GM23338 (cell line): ENCODE results near the gene GABARAP. TPM values are rescaled to one million over a fixed set of nuclear protein-coding genes. Genes with fewer than 3 reads are reported as not detected.

ENCODE experiments used
- ATAC-seq: fragments of 200-7000 bp; cut with Tn5 transposase; 3 replicates; pipeline ENCODE4 v1.9.1; 2020
- DNase-seq: peaks from one replicate; pipeline ENCODE4 v3.0.0-alpha.2; 2015; ENCODE audit warnings: low spot score
- H2AFZ ChIP-seq: fragments of 200-600 bp; sonication (generic); 2 replicates; pipeline ENCODE4 v1.8.0; 2016; ENCODE audit warnings: antibody characterized with exemption, mild to moderate bottlenecking, moderate library complexity
- H3F3A ChIP-seq: fragments of 200-600 bp; sonication (generic); replicated peaks from 2 replicates; pipeline ENCODE4 v1.8.0; 2017; ENCODE audit warnings: antibody characterized with exemption, mixed run types, low read depth
- H3K27ac ChIP-seq: fragments of 200-600 bp; sonication (generic); 2 replicates; pipeline ENCODE4 v1.6.1; 2016; ENCODE audit warnings: low read depth
- H3K27me3 ChIP-seq: fragments of 200-600 bp; sonication (generic); 2 replicates; pipeline ENCODE4 v1.8.0; 2016; ENCODE audit warnings: mild to moderate bottlenecking, mixed run types, moderate library complexity; ENCODE audit not compliant: insufficient read depth
- H3K36me3 ChIP-seq: fragments of 200-600 bp; sonication (generic); 2 replicates; pipeline ENCODE4 v1.8.0; 2016; ENCODE audit warnings: mild to moderate bottlenecking; ENCODE audit not compliant: insufficient read depth
- H3K4me1 ChIP-seq: fragments of 200-600 bp; sonication (generic); 2 replicates; pipeline ENCODE4 v1.8.0; 2016; ENCODE audit warnings: mild to moderate bottlenecking, moderate library complexity; ENCODE audit not compliant: insufficient read depth
- H3K4me2 ChIP-seq: fragments of 200-600 bp; sonication (generic); 2 replicates; pipeline ENCODE4 v1.7.1; 2017; ENCODE audit warnings: mixed run types
- H3K4me3 ChIP-seq: fragments of 200-600 bp; sonication (generic); 2 replicates; pipeline ENCODE4 v1.6.1; 2016; ENCODE audit warnings: mixed run types
- H3K79me2 ChIP-seq: fragments of 200-600 bp; sonication (generic); replicated peaks from 2 replicates; pipeline ENCODE4 v1.8.0; 2017; ENCODE audit warnings: mild to moderate bottlenecking; ENCODE audit not compliant: insufficient read depth
- H3K9me2 ChIP-seq: fragments of 200-600 bp; sonication (generic); 2 replicates; pipeline ENCODE4 v1.8.0; 2017; ENCODE audit not compliant: insufficient read depth
- H4K20me1 ChIP-seq: fragments of 200-600 bp; sonication (generic); replicated peaks from 2 replicates; pipeline ENCODE4 v1.8.0; 2017; ENCODE audit warnings: mild to moderate bottlenecking; ENCODE audit not compliant: insufficient read depth
- H3K27ac Mint-ChIP-seq: 2 replicates; pipeline ENCODE4 v1.8.0; 2020; ENCODE audit warnings: inconsistent platforms, mild to moderate bottlenecking, moderate library complexity, mixed read lengths
- H3K27me3 Mint-ChIP-seq: 3 replicates; pipeline ENCODE4 v1.8.0; 2022; ENCODE audit warnings: low read depth, mild to moderate bottlenecking, moderate library complexity, mixed read lengths, inconsistent platforms; ENCODE audit not compliant: insufficient read depth, poor library complexity
- H3K36me3 Mint-ChIP-seq: 3 replicates; pipeline ENCODE4 v1.8.0; 2021; ENCODE audit warnings: low read depth, mild to moderate bottlenecking, inconsistent platforms, moderate library complexity, mixed read lengths
- H3K4me1 Mint-ChIP-seq: 3 replicates; pipeline ENCODE4 v1.8.0; 2020; ENCODE audit warnings: mild to moderate bottlenecking, inconsistent platforms, mixed read lengths
- H3K4me3 Mint-ChIP-seq: 3 replicates; pipeline ENCODE4 v1.8.0; 2021; ENCODE audit warnings: moderate library complexity, mild to moderate bottlenecking, inconsistent platforms, mixed read lengths
- H3K9me3 Mint-ChIP-seq: 3 replicates; pipeline ENCODE4 v1.8.0; 2020; ENCODE audit warnings: moderate library complexity, mild to moderate bottlenecking, inconsistent platforms, mixed read lengths
- CTCF ChIP-seq, 2 experiments: fragments of 200-600 bp in 1 of 2; sonication (generic) in 1 of 2; conservative IDR thresholded peaks; 2 replicates each; pipeline versions ENCODE4 v1.5.1 to v1.6.1; 2016 to 2017; ENCODE audit warnings: antibody characterized with exemption in 2 of 2, low read depth in 2 of 2, mild to moderate bottlenecking in 2 of 2, moderate library complexity in 1 of 2
- JUNB ChIP-seq: IDR thresholded peaks from one replicate; pipeline ENCODE4 v1.6.1; 2016; ENCODE audit warnings: antibody characterized with exemption; ENCODE audit not compliant: unreplicated experiment
- POLR2AphosphoS5 ChIP-seq: IDR thresholded peaks from 2 replicates; pipeline ENCODE4 v1.6.1; 2016; ENCODE audit warnings: antibody characterized with exemption, low read depth
- REST ChIP-seq: IDR thresholded peaks from one replicate; pipeline ENCODE4 v1.6.1; 2018; ENCODE audit warnings: antibody characterized with exemption; ENCODE audit not compliant: unreplicated experiment
- ZNF114 ChIP-seq: fragments of 250-450 bp; sonication (Bioruptor Pico); IDR thresholded peaks from 2 replicates; pipeline ENCODE4 v1.5.0; 2020; ENCODE audit warnings: mild to moderate bottlenecking, moderate library complexity
- ZNF331 ChIP-seq: fragments of 250-450 bp; sonication (Bioruptor Pico); IDR thresholded peaks from 2 replicates; pipeline ENCODE4 v1.5.0; 2020; ENCODE audit warnings: low read depth, mild to moderate bottlenecking, moderate library complexity
- polyA plus RNA-seq: library from polyadenylated mRNA; unstranded; fragments of >200 nt; fragmentation: Nextera tagmentation; extraction: Ambion mirVana; gene quantifications from 2 replicates; pipeline ENCODE4 v1.2.1, GENCODE V29; 2016
- total RNA-seq: library from RNA; depleted of rRNA; stranded (reverse); fragments of >200 nt; shearing (Covaris generic); gene quantifications from 2 replicates; pipeline ENCODE4 v1.2.3, GENCODE V29; 2014

Gene GABARAP
- total and polyA plus RNA-seq, 2 experiments from 2014 or later, result 128 to 520 TPM

GRCh38 chr17:7289256-7290032, 47.2 kb upstream of the GABARAP start:
- Histone ChIP-seq H3K79me2 (no peaks in the 10 kb centered on the region), H3F3A (0 out of 2 replicates have a peak, but pooled peaks cover 9% of the 10 kb centered on the region), H2AFZ (no peak overlapping the region), H3K9me2 (no peaks in the 10 kb centered on the region), H3K27ac (no peak overlapping the region), H3K36me3 (peaks cover 5% of the 10 kb centered on the region; the same call in 1 of the 2 replicates), H3K27me3 (no peaks in the 10 kb centered on the region), H4K20me1 (peaks cover 7% of the 10 kb centered on the region; the same call in 1 of the 2 replicates), H3K4me2 (no peak overlapping the region), H3K4me1 (peaks cover 7% of the 10 kb centered on the region), H3K4me3 (no peak overlapping the region)
- H3K4me1 Mint-ChIP-seq, result peaks cover 27% of the 10 kb centered on the region
- H3K4me3 Mint-ChIP-seq, result no peak overlapping the region; the same call in 2 of the 3 replicates
- no peaks in the 10 kb centered on the region; the same call in 2 of the 3 replicates for H3K9me3 Mint-ChIP-seq
- ATAC-seq (peak; percentile 16), DNase-seq (no peak)
- peaks cover 14% of the 10 kb centered on the region for H3K27me3 Mint-ChIP-seq
- no peak overlapping the region for H3K27ac Mint-ChIP-seq
- TF ChIP-seq REST (no peak), POLR2AphosphoS5 (peak; percentile 7; the same call in 1 of the 2 replicates)
- peaks cover 18% of the 10 kb centered on the region for H3K36me3 Mint-ChIP-seq

DNA sequence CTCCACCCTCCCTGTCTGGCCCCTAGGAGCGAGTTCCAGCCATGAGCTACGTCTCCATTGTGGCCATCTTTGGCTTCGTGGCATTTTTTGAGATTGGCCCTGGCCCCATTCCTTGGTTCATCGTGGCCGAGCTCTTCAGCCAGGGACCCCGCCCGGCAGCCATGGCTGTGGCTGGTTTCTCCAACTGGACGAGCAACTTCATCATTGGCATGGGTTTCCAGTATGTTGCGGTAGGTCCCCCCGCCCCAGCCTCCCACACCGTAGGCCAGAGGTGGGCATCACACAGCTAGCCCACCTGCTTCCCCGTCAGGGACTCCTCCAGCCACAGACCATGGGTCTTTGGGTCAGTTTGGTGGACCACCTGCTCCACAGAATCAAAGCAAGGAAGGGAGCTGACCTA, 43.4 kb upstream of the GABARAP start:
- no peak overlapping the region for H3K4me3 Mint-ChIP-seq
- Histone ChIP-seq H3K27me3 (peaks cover 10% of the 10 kb centered on the region), H3K9me2 (no peaks in the 10 kb centered on the region), H3K4me3 (no peak overlapping the region), H3F3A (0 out of 2 replicates have a peak, but pooled peaks cover 3% of the 10 kb centered on the region), H3K4me2 (no peak overlapping the region), H3K79me2 (no peaks in the 10 kb centered on the region), H3K36me3 (peaks cover 5% of the 10 kb centered on the region; the same call in 1 of the 2 replicates), H3K4me1 (peaks cover 4% of the 10 kb centered on the region; the same call in 1 of the 2 replicates), H3K27ac (no peak overlapping the region), H2AFZ (no peak overlapping the region), H4K20me1 (peaks cover 3% of the 10 kb centered on the region; the same call in 1 of the 2 replicates)
- ATAC-seq (no peak), DNase-seq (no peak)
- peaks cover 20% of the 10 kb centered on the region for H3K27me3 Mint-ChIP-seq
- no peaks in the 10 kb centered on the region; the same call in 1 of the 3 replicates for H3K9me3 Mint-ChIP-seq
- TF ChIP-seq ZNF114 (no peak), ZNF331 (CRISPR knock-in tag) (no peak), JUNB (no peak), CTCF (conservative IDR thresholded peaks at IDR 0.05; ENCODE audit: low read depth in 2 of 2) (no peak)
- H3K4me1 Mint-ChIP-seq, result peaks cover 27% of the 10 kb centered on the region
- H3K36me3 Mint-ChIP-seq, result peaks cover 18% of the 10 kb centered on the region
- H3K27ac Mint-ChIP-seq, result no peak overlapping the region
